Suppressor macrophage (primary cell): ENCODE data around the gene PTPRC.

Experiments used
- DNase-seq, 4 experiments: peaks; one replicate each; pipeline ENCODE4 v3.0.0-alpha.2; 2020 to 2022

The PTPRC gene

DNA sequence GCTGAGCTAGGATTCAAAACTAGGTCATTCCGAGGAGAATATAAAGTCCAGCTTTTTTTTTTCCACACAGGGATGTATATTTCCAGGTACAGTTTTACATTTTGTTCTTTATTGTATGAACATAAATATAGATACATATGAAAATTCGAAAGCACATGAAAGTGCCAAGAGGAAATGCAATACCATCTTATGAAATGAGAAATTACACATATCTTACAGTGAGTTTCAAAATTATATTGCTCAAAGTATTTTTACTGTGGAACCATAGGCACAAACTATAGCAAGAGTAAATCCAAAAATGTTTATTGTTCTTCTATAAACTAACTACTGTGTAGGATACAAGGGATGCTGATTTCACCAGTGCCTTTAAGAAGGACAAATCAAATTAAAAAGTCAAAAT, 39.0 kb downstream of the PTPRC start:
- peak in 2 of 4 experiments; percentile 54 to 60 for DNase-seq

DNA sequence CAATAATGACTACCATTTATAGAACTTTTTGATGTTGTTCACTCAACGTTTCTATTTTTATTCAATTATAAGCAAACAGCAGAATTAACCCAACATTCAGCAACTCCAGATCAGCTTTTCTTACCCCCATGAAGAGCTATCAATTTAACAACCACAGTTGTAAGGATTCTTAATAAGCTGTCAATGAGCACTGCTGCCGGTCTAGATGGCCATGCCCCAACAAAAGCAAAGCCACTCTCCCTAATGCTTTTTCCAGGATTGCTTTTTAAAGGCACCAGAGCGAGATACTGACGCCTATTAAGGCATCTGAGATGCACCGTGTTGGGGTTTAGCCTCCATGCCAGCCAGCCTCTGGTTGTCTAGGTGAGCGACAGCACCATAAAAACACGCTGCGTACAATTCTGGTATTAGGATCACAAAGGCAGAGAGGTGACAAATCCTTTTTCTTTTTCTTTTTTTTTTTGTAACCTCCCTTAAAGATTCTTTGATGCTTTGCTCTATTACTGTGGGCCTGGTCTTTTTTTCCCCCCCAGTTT, 39.5 kb downstream of the PTPRC start:
- no peak for DNase-seq

GRCh38 chr1:198678901-198679329, 40.1 kb downstream of the PTPRC start:
- no peak for DNase-seq

- no peak for DNase-seq
Measured at GRCh38 chr1:198679535-198680173, 40.8 kb downstream of the PTPRC start.

DNA sequence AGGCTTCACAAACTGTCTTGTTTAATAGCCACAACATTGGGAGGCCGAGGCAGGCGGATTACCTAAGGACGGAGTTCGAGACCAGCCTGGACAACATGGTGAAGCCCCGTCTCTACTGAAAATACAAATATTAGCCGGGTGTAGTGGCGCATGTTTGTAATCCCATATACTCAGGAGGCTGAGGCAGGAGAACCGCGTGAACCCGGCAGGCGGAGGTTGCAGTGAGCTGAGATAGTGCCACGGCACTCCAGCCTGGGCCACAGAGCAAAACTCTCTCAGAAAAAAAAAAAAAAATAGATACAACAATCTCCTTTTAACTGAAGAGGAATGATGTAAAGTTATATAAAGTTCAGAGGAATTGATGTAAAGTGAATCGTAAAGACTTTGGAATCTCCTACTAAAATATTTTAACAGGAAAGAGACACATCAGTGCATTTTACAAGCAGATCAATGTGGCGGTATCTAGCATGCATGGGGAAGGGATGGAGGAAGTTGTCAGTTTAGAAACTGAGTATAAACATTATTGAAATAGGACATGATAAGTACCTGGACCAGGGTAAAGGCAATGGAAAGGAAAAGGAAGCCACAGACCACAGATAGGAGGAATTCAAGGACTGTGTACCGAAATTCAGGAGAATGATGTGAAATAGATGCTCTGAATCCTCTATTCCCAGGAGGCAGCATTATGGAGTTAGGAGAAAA, 41.5 kb downstream of the PTPRC start:
- no peak for DNase-seq

DNA sequence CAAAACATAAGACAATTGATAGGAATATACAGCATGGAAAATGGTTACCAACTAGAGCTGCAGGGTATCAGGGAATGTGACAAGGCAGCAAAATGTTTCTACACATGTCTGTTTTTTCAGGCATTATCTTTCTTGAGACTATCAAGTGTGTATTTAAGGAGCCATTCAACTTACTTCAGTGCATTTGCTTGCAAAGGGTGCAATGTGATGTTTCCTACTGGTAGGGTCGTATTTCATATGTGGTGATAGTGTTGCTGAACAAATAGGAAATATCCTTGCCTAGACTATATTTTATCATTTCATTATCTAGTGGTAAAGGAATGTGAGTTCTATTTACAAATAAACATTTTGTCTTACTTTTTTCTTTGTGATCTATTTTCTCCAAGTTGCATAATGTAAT, 42.4 kb downstream of the PTPRC start:
- peak in 1 of 4 experiments; percentile 24 for DNase-seq

GRCh38 chr1:198681831-198682759, 43.3 kb downstream of the PTPRC start:
- peak; percentile 93 to 99 (median 96) for DNase-seq

- no peak for DNase-seq
Measured at GRCh38 chr1:198682850-198683249, 44.0 kb downstream of the PTPRC start.

DNA sequence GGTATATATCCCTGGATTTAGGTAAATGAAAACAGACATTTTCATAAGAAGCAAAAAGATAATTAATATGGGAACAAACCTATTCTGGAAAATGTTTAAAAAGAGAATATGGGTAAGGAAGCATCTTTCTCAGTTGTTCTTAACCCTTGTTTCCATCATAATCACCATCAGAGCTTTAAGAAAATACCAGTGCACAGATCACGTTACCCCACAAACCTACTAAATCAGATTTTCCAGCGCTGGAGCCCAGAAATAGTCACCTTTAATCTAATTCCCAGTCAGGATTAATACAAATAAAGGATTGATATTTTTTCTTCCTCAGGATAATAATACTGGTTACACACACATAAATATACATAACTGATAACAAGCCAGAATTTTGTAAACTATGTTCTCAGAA, 44.6 kb downstream of the PTPRC start:
- no peak for DNase-seq

GRCh38 chr1:198686069-198686728, 47.4 kb downstream of the PTPRC start:
- peak in 2 of 4 experiments; percentile 56 to 68 for DNase-seq

GRCh38 chr1:198687429-198687828, 48.6 kb downstream of the PTPRC start:
- no peak for DNase-seq

GRCh38 chr1:198691063-198691462, 52.2 kb downstream of the PTPRC start:
- no peak for DNase-seq

DNA sequence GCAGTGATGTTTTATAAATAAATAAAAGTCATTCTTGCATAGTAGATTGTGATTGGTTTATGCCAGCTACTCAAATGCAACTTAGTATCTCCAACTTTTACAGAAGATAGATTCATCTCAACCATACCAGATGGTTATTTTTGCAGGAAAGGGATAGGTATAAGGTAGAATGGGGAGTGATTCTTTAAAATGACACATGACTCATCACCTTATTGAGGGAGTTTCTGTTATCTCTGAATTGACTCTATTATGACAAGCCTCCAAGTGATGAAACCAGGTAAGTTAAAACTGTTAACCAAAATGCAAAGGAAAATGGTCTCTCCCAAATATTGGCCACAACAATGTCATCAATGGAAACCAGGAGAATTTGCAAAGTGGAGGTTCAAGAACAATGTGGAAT, 54.5 kb downstream of the PTPRC start:
- DNase-seq: no peak

DNA sequence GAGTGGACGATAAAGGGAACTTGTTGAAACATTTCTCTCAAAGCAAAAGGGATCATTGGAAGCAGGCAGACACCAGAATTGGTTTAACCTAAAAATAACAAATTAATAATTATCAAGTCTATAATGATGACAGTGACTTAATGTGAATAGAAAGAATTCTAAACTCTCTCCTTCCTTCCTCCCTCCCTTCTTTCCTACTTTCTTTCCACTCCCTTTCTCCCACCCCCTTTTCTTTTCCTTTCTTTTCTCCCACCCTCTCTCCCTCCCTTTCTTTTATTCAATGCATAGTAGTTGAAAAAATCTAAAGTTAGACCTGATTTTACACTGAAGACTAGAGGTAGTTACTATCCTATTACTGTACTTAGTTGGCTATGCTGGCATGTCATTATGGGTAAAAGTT, 55.7 kb downstream of the PTPRC start:
- no peak for DNase-seq

DNA sequence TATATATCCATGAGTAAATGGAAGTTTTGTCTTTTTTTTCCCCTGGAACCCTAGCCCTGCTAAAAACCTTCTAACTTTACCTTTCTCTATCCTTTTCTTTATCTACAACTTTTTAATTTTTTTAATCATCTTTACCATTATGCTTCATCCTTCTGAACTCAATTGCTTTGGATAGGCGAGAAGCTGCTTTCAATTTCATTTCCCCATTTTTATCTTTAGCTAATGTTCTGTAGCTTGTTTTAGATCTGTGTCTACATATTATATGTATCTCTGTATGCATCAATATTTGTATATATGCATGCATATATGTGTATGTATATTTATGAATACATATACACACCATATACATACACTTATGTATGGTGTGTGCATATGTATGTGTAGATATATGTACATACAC, 57.4 kb downstream of the PTPRC start:
- DNase-seq: peak in 1 of 4 experiments; percentile 42

- peak in 3 of 4 experiments; percentile 26 to 40 (median 31) for DNase-seq
Measured at GRCh38 chr1:198699167-198700015, 60.6 kb downstream of the PTPRC start.

GRCh38 chr1:198700016-198700392, 61.2 kb downstream of the PTPRC start:
- no peak for DNase-seq

DNA sequence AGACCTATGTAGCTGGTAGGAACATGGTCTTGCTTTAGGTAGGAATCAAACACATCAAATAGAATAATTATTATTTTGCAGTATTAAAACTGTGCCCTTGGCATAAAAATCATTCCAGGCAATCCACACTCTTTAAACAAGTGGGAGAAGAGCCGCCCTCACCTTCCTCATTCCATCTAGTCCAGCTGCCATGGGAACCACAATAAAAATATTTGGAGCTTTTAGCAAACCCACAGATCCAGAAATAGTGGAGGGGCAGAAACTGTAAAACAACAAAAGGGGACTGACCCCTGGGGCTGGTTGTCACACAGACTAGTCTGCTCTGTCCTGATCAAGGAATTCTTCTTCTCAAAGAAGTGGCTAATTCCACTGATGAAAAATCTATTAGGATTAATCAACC, 61.6 kb downstream of the PTPRC start:
- no peak for DNase-seq

DNA sequence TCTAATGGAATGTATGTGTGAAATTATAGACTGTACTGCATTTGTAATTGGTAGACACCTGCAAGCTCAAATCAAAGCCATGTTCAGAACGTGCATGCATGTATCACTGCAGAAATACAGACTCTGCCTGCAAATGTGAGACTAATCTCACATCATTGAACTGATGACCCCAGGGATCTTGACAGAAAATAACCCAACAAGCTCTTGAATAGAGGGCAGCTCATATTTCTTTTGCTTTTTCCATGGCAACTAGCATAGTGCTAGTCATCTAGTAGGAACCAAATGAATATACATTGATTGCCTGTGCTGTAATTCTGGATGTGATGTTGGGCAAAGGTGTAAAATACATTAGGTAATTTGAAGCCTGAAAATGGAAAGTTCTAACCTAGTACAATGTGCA, 62.4 kb downstream of the PTPRC start:
- DNase-seq: no peak

DNA sequence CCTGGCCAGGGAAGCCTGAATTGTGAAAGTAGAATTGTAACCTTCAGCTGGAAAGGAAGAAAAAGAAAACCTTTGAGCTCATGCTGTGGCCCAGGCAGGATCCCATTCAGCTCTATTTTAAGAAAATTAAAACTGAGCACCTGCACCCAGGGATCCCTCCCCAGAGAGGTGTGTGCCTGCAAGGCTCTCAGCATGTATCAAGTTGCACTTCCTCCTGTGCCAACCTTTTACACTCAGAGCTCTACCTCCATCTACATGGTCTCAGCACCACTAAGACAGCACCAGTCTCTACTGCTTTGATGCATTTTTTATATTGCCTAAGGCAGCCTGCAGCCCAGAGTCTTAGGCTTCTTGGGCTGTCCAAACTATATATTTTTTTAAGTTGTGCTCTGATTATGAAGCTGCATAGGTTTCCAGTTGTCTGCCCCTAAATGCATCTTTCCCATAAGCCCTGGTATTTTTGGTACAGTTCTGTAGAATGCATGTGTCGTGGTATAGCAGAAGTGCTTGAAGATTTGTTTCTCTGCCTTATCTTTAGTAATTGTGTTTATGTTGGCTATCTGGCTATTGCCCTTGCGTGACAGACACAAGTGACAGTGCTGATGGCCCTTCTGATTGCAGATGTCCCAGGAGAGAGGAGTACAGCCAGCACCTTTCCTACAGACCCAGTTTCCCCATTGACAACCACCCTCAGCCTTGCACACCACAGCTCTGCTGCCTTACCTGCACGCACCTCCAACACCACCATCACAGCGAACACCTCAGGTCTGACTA, 63.1 kb downstream of the PTPRC start:
- DNase-seq: no peak
